Astrocyte (in vitro differentiated cells and primary cell): ENCODE results near the gene NID2. TPM values are rescaled to one million over a fixed set of nuclear protein-coding genes. Genes with fewer than 3 reads are reported as not detected.

ENCODE experiments used
- DNase-seq: peaks from one replicate; pipeline ENCODE4 v3.0.0-alpha.2; 2010; ENCODE audit warnings: low read depth
- FAIRE-seq: peaks from 2 replicates; lab custom pipeline; 2011; peaks lifted over from hg19 to GRCh38; lab: Jason Lieb, UNC
- H2AFZ ChIP-seq: 2 replicates; pipeline ENCODE4 v1.6.0; 2012; ENCODE audit warnings: low read depth, low read length, inconsistent platforms
- H3K27ac ChIP-seq: 2 replicates; pipeline ENCODE4 v1.5.1; 2011; ENCODE audit warnings: low read depth, low read length, inconsistent platforms
- H3K27me3 ChIP-seq: 2 replicates; pipeline ENCODE4 v1.6.0; 2011; ENCODE audit warnings: low read length, inconsistent platforms; ENCODE audit not compliant: insufficient read depth
- H3K36me3 ChIP-seq: 2 replicates; pipeline ENCODE4 v1.5.1; 2011; ENCODE audit warnings: low read length, inconsistent platforms; ENCODE audit not compliant: insufficient read depth
- H3K4me1 ChIP-seq: 2 replicates; pipeline ENCODE4 v1.5.1; 2011; ENCODE audit warnings: low read length, inconsistent platforms; ENCODE audit not compliant: insufficient read depth
- H3K4me2 ChIP-seq: 2 replicates; pipeline ENCODE4 v1.6.0; 2012; ENCODE audit warnings: low read length, inconsistent platforms
- H3K4me3 ChIP-seq: 2 replicates; pipeline ENCODE4 v1.5.1; 2011; ENCODE audit warnings: low read depth, mild to moderate bottlenecking, low read length, inconsistent platforms; ENCODE audit not compliant: insufficient read depth
- H3K79me2 ChIP-seq: 2 replicates; pipeline ENCODE4 v1.6.0; 2012; ENCODE audit warnings: mild to moderate bottlenecking, low read length, inconsistent platforms; ENCODE audit not compliant: insufficient read depth
- H3K9ac ChIP-seq: 2 replicates; pipeline ENCODE4 v1.6.0; 2012; ENCODE audit warnings: mild to moderate bottlenecking, low read length, inconsistent platforms
- H3K9me3 ChIP-seq: 2 replicates; pipeline ENCODE4 v1.5.1; 2012; ENCODE audit warnings: low read depth, mild to moderate bottlenecking, low read length, inconsistent platforms; ENCODE audit not compliant: insufficient read depth
- H4K20me1 ChIP-seq: 2 replicates; pipeline ENCODE4 v1.6.0; 2012; ENCODE audit warnings: low read length, inconsistent platforms; ENCODE audit not compliant: insufficient read depth
- H3K27ac Mint-ChIP-seq: one replicate; pipeline ENCODE4 v1.8.0; 2021; ENCODE audit warnings: mild to moderate bottlenecking, mixed read lengths; ENCODE audit not compliant: unreplicated experiment
- H3K27me3 Mint-ChIP-seq: one replicate; pipeline ENCODE4 v1.8.0; 2021; ENCODE audit warnings: low read depth, mixed read lengths; ENCODE audit not compliant: unreplicated experiment
- H3K36me3 Mint-ChIP-seq: one replicate; pipeline ENCODE4 v1.8.0; 2021; ENCODE audit warnings: low read depth, mixed read lengths; ENCODE audit not compliant: unreplicated experiment
- H3K4me1 Mint-ChIP-seq: one replicate; pipeline ENCODE4 v1.8.0; 2021; ENCODE audit warnings: low read depth, mixed read lengths; ENCODE audit not compliant: unreplicated experiment
- H3K4me3 Mint-ChIP-seq: one replicate; pipeline ENCODE4 v1.8.0; 2021; ENCODE audit warnings: mild to moderate bottlenecking, moderate library complexity, mixed read lengths; ENCODE audit not compliant: unreplicated experiment
- H3K9me3 Mint-ChIP-seq: one replicate; pipeline ENCODE4 v1.8.0; 2021; ENCODE audit warnings: mild to moderate bottlenecking, mixed read lengths; ENCODE audit not compliant: unreplicated experiment
- CTCF ChIP-seq: IDR thresholded peaks from 2 replicates; pipeline ENCODE4 v1.5.1; 2011; ENCODE audit warnings: low read depth, mild to moderate bottlenecking, inconsistent platforms, low read length, moderate library complexity; ENCODE audit not compliant: insufficient read depth
- EZH2 ChIP-seq: IDR thresholded peaks from 2 replicates; pipeline ENCODE4 v1.6.1; 2012; ENCODE audit warnings: mild to moderate bottlenecking, low read length, inconsistent platforms; ENCODE audit not compliant: insufficient read depth
- total RNA-seq: library from RNA; stranded (reverse); gene quantifications from 2 replicates; pipeline ENCODE4 v1.2.1, GENCODE V29; 2021

The NID2 gene
- total RNA-seq, 1 donor from 2014 or later = 22.3 TPM

- Histone ChIP-seq H4K20me1 (no peaks in the 10 kb centered on the region), H3K79me2 (peaks cover 78% of the 10 kb centered on the region), H3K9me3 (no peaks in the 10 kb centered on the region), H3K27me3 (no peaks in the 10 kb centered on the region), H3K4me1 (peaks cover 51% of the 10 kb centered on the region), H3K9ac (no peak overlapping the region), H2AFZ (no peak overlapping the region), H3K36me3 (peaks cover 8% of the 10 kb centered on the region), H3K27ac (peak overlapping the region; percentile 40), H3K4me3 (no peak overlapping the region), H3K4me2 (no peak overlapping the region)
- H3K9me3 Mint-ChIP-seq = no peaks in the 10 kb centered on the region
- no peak overlapping the region for H3K27ac Mint-ChIP-seq
- TF ChIP-seq EZH2 = no peak
- TF ChIP-seq CTCF = no peak
- H3K27me3 Mint-ChIP-seq = peaks cover 8% of the 10 kb centered on the region
- no peak for FAIRE-seq
- peaks cover 28% of the 10 kb centered on the region for H3K4me1 Mint-ChIP-seq
- peaks cover 3% of the 10 kb centered on the region for H3K36me3 Mint-ChIP-seq
- DNase-seq = peak; percentile 46
- H3K4me3 Mint-ChIP-seq = no peak overlapping the region
Observed at GRCh38 chr14:52048641-52049204, 20.1 kb downstream of the NID2 start.

DNA sequence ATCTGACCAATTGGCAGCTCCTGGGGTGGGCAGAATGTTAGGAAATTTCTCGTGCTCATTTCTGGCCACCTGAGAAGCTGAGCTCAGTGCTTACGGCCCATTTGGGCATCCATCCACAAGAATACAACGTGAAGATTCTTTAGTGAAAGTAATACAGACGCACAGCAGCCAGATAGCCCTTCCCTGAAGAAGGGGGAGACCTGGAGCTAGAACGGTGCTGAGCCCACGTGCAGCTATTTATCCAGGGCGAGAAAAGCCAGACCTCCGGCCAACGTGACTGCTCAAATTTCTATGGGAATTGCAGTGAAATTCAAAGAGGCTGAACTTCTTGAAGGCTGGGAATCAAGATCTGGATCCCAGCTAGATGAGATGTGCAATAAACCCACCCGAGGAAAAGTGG is 20.7 kb downstream of the NID2 start:
- Histone ChIP-seq H3K27ac (no peak overlapping the region), H3K27me3 (no peaks in the 10 kb centered on the region), H3K36me3 (peaks cover 3% of the 10 kb centered on the region), H3K9me3 (no peaks in the 10 kb centered on the region), H3K4me3 (no peak overlapping the region), H3K4me2 (no peak overlapping the region), H4K20me1 (no peaks in the 10 kb centered on the region), H2AFZ (no peak overlapping the region), H3K79me2 (peaks cover 79% of the 10 kb centered on the region), H3K4me1 (peaks cover 46% of the 10 kb centered on the region), H3K9ac (no peak overlapping the region)
- H3K4me3 Mint-ChIP-seq = no peak overlapping the region
- no peak for DNase-seq
- peaks cover 3% of the 10 kb centered on the region for H3K36me3 Mint-ChIP-seq
- no peak overlapping the region for H3K27ac Mint-ChIP-seq
- H3K9me3 Mint-ChIP-seq = no peaks in the 10 kb centered on the region
- H3K4me1 Mint-ChIP-seq = peaks cover 28% of the 10 kb centered on the region
- no peak for TF ChIP-seq CTCF
- FAIRE-seq = no peak
- peaks cover 8% of the 10 kb centered on the region for H3K27me3 Mint-ChIP-seq

DNA sequence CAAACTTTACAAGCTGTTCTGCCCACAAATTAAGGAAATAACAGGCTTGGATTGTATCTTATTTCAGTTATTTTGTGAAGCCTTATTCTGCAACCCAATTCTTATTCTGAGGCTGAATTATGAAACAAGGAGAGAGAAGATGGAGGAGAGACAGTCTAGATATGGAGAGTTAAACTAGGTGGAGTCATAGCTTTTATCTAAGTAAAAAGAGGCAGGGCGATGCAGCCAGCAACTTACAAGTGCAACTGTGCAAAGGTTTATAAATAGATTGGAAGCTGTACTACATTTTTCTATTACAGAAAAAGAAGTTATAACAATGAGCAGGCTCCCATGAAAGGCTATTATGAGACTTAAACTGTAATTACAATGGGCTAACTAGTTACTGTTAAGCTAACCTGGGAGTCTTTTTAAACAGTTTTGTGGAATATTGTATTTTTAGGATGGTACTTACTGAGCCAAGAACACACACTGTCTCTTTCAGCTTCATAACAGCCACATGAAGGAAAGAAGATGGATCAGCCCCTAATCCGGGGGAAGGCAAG is 22.4 kb downstream of the NID2 start:
- Mint-ChIP-seq H3K4me3 (no peak overlapping the region), H3K4me1 (peaks cover 11% of the 10 kb centered on the region)
- no peak for FAIRE-seq

More for the DNA sequence above, 22.4 kb downstream of the NID2 start:
- Histone ChIP-seq H4K20me1 (no peaks in the 10 kb centered on the region), H3K4me2 (no peak overlapping the region), H3K27ac (no peak overlapping the region), H3K4me1 (peaks cover 29% of the 10 kb centered on the region), H3K27me3 (no peaks in the 10 kb centered on the region), H3K9ac (no peak overlapping the region), H3K79me2 (peaks cover 69% of the 10 kb centered on the region), H2AFZ (no peak overlapping the region), H3K36me3 (peaks cover 7% of the 10 kb centered on the region), H3K9me3 (no peaks in the 10 kb centered on the region), H3K4me3 (no peak overlapping the region)
- H3K36me3 Mint-ChIP-seq = peaks cover 5% of the 10 kb centered on the region
- no peak overlapping the region for H3K27ac Mint-ChIP-seq
- H3K27me3 Mint-ChIP-seq = peaks cover 9% of the 10 kb centered on the region
- no peaks in the 10 kb centered on the region for H3K9me3 Mint-ChIP-seq
- DNase-seq = peak; percentile 35
- TF ChIP-seq CTCF = no peak
- no peak for TF ChIP-seq EZH2
